AG09319 (cell line): ENCODE data around the gene WDR70.

Experiments used
- DNase-seq: peaks from one replicate; pipeline ENCODE4 v3.0.0-alpha.2; 2010; ENCODE audit warnings: low read depth; ENCODE audit errors: extremely low read depth
- TF ChIP-seq, protein P1 (sequence below): IDR thresholded peaks from 2 replicates; pipeline ENCODE4 v1.5.1; 2011; ENCODE audit warnings: low read depth, mild to moderate bottlenecking, inconsistent platforms, low read length, moderate library complexity

Gene WDR70

DNA sequence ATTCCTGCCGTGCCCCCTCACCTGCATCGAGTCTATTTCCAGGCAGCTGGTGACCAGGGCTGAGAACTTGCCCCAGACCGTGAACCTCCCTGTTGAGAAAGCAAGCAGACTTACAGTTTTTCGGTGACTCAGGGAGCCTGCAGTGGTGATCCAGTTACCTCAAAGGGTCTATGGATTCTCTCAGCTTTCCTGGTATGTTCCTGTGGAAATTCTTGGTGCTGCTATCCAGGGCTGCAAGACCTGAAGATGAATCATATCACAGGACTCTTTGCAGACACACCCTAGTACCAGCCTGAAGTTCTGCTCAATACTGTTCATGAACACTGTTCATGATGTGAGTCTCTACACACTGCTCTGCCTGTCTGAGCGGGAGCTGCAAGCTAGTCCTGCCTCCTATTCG is 154.7 kb downstream of the WDR70 start:
- TF ChIP-seq, protein P1, sequence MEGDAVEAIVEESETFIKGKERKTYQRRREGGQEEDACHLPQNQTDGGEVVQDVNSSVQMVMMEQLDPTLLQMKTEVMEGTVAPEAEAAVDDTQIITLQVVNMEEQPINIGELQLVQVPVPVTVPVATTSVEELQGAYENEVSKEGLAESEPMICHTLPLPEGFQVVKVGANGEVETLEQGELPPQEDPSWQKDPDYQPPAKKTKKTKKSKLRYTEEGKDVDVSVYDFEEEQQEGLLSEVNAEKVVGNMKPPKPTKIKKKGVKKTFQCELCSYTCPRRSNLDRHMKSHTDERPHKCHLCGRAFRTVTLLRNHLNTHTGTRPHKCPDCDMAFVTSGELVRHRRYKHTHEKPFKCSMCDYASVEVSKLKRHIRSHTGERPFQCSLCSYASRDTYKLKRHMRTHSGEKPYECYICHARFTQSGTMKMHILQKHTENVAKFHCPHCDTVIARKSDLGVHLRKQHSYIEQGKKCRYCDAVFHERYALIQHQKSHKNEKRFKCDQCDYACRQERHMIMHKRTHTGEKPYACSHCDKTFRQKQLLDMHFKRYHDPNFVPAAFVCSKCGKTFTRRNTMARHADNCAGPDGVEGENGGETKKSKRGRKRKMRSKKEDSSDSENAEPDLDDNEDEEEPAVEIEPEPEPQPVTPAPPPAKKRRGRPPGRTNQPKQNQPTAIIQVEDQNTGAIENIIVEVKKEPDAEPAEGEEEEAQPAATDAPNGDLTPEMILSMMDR = no peak
- DNase-seq = no peak

- TF ChIP-seq, protein P1 = no peak
- no peak for DNase-seq
These were observed 160.3 kb downstream of the WDR70 start for GRCh38 chr5:37539459-37539858.

- TF ChIP-seq, protein P1 = no peak
- DNase-seq = no peak
These were observed 164.1 kb downstream of the WDR70 start for GRCh38 chr5:37543216-37543615.

DNA sequence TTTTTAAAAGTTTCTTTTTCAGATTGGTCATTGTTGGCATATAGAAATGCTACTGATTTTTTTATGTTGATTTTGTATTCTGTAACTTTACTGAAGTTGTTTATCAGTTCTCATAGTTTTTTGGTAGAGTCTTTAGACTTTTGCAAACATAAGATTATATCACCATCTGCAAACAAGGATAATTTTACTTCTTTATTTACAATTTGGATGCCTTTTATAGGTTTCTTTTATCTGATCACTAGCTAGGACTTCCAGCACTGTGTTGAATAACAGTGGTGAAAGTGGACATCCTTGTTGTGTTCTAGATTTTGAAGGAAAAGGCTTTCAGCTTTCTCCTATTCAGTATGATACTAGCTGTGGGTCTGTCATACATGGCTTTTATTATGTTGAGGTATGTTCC is 170.3 kb downstream of the WDR70 start:
- no peak for DNase-seq
- TF ChIP-seq, protein P1 = no peak

DNA sequence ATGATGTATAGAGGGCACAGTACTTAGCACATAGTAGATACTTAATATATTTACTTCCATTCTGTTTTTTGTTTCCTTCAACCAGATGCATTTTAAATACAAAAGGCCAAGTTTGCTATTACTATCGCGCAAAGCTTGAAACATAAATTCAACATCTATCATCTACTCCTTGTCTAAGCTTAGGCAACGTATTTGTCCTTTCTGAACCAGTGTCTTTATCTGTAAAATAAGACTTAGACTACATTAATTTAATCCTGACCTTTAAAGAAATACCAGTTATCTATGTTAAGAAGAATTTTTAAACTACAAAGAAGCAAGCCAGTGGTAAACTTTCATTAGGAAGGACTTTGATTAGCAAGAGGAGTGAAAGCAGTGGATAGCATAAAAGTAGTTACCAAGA is 173.0 kb downstream of the WDR70 start:
- DNase-seq = no peak
- TF ChIP-seq, protein P1 = no peak

DNA sequence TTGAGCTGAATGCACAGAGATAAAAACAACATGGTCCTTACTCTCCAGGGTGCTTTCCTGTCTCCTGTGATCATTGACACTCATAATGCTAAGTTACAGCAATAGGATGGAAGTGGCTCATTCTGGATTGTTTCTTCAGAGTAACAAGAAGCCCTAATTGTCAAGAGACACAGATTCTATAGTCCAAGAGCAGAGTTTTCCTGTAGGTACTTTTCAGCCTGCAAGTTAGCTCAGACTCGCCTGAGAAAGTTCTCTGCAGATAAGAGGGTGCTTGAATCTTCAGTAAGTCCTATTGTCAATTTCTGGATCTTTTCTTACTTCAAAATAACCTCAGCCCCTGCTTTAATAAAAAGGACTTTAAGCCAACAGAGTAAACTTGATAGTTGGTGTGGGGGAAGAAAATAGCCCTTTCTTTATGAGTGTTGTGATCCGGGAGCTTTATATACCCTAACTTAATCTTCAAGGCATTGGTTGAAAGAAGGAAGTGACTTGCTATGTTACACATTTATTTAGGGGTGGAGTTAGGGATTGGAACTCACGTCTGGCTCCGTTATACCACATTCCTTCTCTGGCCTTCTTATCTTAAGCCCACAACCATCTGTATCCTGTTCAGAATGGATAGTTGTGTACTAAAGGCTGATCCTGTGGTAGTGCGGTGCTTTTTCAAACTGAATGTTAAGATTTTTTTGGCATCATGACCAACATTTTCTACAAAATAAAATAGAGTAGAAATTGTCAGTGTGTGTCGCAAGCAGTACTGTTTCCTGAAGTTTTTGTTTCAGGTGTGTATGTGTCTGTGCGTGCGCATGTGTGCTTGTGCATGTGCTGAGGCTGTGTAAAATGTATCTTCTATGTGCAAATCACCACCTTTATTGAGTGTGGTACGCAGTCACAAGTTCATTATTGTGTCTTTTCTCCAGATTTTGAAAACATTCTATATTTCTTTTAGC is 173.9 kb downstream of the WDR70 start:
- TF ChIP-seq, protein P1 = no peak
- DNase-seq = no peak

GRCh38 chr5:37553720-37554404 is 174.7 kb downstream of the WDR70 start:
- TF ChIP-seq, protein P1 = no peak
- no peak for DNase-seq
